SK-MEL-5 (cell line): Measurements from ENCODE around the gene ZNF529. TPM values are rescaled to one million over a fixed set of nuclear protein-coding genes. Genes with fewer than 3 reads are reported as not detected.

ENCODE experiments used
- DNase-seq: peaks from one replicate; pipeline ENCODE4 v3.0.0-alpha.2; 2016; ENCODE audit warnings: low read depth, low spot score
- in situ Hi-C: cut with HindIII; loops from 2 replicates; pipeline ENCODE4 v1.10.0; 2016; ENCODE audit warnings: low sequenced_read_pairs, high pct_unique_total_duplicates, low pct_unique_long_range_greater_than_20kb
- total RNA-seq: library from RNA; depleted of rRNA; stranded (reverse); fragments of >200 nt; shearing (Covaris generic); gene quantifications from 2 replicates; pipeline ENCODE4 v1.2.3, GENCODE V29; 2014; rRNA removed

The ZNF529 gene
- total RNA-seq, 1 experiment from 2014 or later = 7.3 TPM

DNA sequence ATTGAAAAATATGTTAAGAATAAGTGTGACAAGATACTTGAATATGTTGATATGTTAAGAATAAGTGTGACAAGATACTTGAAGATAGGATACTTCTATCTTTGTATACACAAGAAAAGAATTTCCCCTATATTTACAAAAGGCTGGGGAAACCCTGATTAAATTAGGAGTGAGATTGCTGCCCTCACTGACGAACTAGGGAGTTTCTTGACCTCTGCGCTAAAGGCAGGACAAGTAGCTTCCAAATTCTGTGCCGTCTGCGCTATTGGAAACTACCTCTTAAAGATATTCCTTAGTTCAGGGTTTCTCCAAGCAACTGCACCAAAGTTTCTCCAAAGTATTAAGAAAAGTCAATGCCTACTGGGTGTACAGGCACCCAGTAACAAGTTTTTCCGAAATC, 45.8 kb downstream of the ZNF529 start:
- in situ Hi-C loops = no loop called here

GRCh38 chr19:36526581-36526980, 46.5 kb downstream of the ZNF529 start:
- in situ Hi-C loops = no loop called here
- DNase-seq = no peak

More for the DNA sequence above, 45.8 kb downstream of the ZNF529 start:
- DNase-seq = no peak

DNA sequence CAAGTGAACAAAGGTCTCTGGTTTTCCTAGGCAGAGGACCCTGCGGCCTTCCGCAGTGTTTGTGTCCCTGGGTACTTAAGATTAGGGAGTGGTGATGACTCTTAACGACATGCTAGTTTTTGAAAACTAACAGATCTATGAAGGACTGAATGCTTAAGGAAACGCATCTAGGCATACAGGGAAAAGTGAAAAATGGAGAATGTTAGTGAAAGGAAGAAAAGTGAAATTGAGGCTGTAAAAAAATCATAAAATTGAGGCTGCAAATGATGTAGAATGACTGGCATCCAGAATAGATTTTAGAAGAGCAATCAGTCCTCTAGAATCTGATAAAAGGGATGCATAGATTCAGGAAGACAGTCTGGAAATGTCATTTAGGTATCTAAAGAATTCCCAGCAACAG, 48.5 kb downstream of the ZNF529 start:
- DNase-seq = no peak
- in situ Hi-C loops = no loop called here

GRCh38 chr19:36514012-36514612, 59.0 kb downstream of the ZNF529 start:
- in situ Hi-C loops = no loop called here
- no peak for DNase-seq

DNA sequence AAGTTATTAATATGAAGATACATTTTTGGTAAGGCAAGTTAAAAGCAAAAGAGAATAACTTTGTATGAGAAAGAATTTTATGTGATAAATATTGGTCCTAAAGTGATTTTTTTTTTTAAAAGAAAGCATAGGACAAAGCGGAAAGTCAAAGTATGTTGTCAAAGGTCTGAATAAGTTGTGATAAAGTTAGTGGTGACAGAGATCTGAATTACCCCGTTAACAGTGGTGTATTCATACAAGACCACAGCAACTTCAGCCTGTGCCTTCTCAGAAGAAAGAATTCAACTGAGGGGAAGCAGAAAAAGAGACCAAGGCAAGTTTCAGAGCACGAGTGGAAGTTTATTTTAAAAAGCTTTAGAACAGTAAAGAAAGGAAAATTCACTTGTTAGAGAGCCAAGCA, 64.8 kb downstream of the ZNF529 start:
- no peak for DNase-seq
- in situ Hi-C loops = no loop called here

DNA sequence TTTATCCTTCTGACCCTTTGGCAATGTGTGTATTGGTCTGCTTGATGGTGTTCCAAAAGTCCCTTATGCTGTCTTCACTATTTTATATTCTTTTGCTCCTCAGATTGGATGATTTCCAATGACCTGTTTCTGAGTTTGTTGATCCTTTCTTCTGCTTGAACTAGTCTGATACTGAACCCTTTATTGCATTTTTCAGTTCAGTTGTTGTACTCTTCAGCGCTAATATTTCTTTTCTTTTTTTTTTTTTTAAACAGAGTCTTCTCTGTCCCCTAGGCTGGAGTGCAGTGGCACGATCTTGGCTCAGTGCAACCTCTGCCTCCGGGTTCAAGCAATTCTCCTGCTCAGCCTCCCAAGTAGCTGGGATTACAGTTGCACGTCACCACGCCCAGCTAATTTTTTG, 71.1 kb downstream of the ZNF529 start:
- DNase-seq = no peak
- in situ Hi-C loops = no loop called here

- no peak for DNase-seq
- in situ Hi-C loops = no loop called here
These were observed 76.1 kb downstream of the ZNF529 start for GRCh38 chr19:36497001-36497400.

Other genes starting within 250 kb of the ZNF529 start
- gene ZFP14, start 194.1 kb downstream of the ZNF529 start, total RNA-seq = 3.0 and 3.5 TPM in 2 replicates
- 3.6 and 3.9 TPM in 2 replicates for gene ZFP82, start 154.6 kb downstream of the ZNF529 start, total RNA-seq
- gene ZNF566, start 83.7 kb downstream of the ZNF529 start, total RNA-seq = 8.2 and 10.2 TPM in 2 replicates
- gene ZNF260, start 45.0 kb downstream of the ZNF529 start, total RNA-seq = 9.0 and 12.0 TPM in 2 replicates
- 6.8 and 9.9 TPM in 2 replicates for gene ZNF382, start 32.0 kb upstream of the ZNF529 start, total RNA-seq
- gene ZNF461, start 93.5 kb upstream of the ZNF529 start, total RNA-seq = 5.4 and 5.8 TPM in 2 replicates
- 2.9 and 6.3 TPM in 2 replicates for gene ZNF567, start 114.3 kb upstream of the ZNF529 start, total RNA-seq
- 2.9 and 3.5 TPM in 2 replicates for gene ZNF850, start 199.5 kb upstream of the ZNF529 start, total RNA-seq